HG03520 (cell line): ENCODE measurements around the gene ST6GALNAC6.

ENCODE experiments used
- ATAC-seq: cut with Tn5 transposase; IDR thresholded peaks from one replicate; pipeline ENCODE4 v1.9.1; 2021; ENCODE audit warnings: mild to moderate bottlenecking, moderate library complexity; ENCODE audit not compliant: unreplicated experiment

Gene ST6GALNAC6, protein sequence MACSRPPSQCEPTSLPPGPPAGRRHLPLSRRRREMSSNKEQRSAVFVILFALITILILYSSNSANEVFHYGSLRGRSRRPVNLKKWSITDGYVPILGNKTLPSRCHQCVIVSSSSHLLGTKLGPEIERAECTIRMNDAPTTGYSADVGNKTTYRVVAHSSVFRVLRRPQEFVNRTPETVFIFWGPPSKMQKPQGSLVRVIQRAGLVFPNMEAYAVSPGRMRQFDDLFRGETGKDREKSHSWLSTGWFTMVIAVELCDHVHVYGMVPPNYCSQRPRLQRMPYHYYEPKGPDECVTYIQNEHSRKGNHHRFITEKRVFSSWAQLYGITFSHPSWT

DNA sequence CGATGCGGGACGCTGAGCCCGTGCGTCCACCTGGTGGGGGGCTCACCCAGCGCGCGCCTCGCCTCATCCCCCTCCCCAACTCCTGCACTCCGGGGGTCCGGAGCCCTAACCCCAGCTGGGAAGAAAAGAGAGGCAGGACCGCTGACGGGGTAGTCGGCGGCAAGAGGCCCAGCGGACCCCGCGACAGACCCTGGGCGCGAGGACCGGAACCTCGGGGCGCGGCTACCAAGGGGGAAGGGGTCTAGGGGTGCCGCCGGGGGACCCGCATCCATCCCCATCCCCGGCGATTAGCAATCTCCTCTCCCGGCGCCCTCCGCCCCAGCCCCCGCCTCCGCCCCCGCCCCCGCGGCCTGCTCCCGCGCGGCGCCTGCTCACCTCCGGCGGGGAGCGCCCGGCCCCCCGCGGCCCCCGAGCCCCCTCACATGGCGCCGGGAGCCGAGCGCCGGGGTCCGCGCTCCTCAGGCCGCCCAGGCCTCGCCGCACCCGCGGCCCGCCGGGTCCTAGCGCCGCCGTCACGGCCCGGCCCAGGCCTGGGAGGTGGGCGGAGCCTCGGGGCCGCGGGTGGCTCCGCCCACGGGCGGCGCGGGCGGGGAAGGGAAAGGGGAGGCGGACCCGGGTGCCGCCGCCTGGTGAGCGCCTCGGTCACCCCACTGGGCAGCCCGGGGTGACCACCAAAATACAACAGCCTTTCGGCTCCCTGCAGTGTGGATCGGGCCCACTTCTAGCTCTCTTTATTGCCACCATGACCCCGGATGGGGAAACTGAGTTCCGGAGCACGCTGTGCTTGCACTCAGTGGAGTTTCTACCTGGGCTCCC lies at the start of gene ST6GALNAC6:
Gene ST6GALNAC6 (minus strand): TSS at position 476 of the 816 bp plus-strand sequence. CDS start 1,622 bp downstream, outside the sequence.
- peak; percentile 57 for ATAC-seq

DNA sequence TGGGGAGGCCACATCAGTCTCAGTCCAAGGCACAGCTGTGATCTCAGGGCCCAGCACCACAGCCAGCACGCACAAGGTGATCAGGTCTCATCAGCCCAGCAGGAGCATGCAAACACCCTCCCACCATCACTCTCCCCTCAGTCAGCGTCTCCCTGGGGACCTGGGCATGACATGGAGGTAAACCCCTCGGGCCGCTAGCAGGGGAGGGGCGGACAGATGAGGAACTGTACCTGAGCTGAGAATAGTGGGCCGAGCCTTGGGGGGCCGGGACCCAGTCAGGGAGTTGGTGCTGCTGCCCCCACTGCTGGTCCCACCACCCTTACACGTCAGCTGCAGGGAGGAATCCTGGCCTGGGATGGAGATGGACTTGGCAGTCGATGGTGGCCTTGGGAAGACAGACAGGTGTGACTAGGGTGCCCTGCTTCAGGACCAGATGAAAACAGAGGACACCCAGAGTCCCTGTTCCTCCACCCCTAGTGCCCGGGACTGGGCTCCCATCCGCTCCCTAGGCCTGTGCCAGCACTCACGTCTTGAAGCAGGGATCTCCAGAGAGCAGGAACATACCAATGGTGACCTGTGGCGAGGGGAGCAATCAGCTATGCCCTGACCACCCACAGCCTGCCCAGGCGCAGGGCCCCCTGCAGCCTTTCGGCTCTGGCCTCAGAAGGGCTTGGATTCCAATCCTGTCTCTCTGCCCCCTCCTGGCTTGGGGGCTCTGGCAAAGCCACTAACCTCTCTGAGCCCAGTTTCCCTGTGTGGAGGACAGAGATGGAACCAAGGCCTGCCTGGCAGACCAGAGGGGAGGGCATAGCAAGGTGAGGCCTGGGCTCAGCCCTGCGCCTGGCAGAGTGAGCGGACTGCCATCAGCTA lies 48.7 kb upstream of the ST6GALNAC6 start:
- ATAC-seq, result no peak

DNA sequence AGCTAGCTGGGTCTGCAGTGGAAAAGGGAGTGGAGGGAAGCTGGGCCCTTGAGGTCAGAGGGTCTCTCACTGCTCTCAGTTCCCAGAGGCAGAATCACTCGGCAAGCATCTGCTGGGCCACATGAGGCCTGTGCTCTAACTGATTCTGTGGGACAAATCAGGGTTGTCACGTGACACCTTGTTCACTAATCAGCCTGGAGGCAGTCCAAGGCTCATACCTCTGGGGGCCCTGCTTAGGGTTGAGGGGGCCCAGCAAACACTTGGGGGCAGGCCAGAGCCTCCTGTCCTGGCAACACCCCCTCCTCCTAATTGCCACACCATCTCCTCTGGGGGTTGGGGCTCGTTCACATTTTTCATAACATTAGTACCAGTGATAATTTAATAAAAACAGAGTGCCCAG lies 47.3 kb upstream of the ST6GALNAC6 start:
- ATAC-seq, result no peak

DNA sequence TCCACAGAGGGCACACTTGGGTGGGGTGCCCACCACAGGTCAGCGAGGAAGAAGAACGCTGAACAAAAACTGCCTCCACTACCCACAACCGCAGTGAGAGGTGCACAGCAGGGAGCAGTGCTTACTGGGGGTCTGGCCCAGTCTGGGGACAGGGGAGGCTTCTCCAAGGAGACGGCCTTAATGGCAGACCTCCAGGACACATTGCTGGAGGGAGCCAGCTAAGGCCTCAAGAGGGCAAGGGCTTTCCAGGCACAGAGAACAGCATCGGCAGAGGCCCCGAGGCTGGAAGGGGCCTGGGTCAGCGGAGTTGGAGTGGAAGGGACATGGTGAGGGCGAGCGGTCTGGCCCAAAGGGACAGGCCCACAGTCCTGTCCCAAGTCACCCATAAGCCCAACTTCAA lies 46.5 kb upstream of the ST6GALNAC6 start:
- ATAC-seq, result no peak

DNA sequence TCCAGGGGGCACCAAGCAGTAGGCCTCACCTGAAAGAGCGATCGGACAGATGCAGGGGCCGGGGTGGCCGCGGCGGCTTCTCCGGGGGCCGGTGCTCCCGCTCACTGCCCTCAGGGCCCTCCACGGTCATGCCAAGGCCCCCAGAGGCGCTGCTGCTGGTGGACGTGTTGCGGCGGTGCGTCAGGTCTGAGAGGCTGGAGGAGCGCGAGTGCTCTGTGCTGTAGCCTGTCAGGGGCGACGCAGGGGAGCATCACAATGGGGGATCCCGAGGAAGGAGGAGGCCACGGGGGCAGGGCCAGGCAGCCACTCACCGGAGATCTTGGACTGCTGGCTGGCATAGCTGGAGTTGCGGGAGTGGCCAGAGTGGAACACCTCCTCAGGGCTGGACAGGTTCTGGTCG lies 45.9 kb upstream of the ST6GALNAC6 start:
- ATAC-seq, result no peak

DNA sequence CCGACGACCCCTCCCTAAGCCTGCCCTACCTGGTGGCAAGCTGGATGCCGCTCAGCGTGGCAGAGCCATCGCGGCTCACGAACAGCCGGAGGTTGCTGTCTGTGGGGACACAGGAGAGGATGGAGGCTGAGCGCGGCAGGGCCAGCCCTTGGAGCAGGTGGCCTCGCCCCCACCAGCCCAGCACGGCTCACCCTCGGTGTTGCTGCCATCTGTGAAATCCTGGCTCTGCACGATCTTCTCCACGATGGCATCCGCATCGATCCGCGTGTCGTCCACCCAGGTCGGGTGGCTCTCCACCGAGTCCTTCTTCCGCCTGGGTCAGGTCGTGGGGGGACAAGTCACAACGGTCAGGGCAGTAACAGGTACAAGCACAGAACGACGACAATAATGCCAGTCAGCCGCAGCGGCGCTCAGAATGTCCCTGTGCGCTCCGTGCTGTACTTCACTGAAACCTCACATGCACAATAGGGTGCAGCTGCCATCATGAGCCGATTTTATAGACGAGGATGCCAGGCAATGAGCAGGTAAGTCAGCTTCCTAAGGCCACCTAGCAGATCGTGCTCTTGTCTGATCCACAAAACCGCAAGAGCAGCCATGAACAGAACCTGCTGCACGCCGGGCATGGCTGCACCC lies 45.3 kb upstream of the ST6GALNAC6 start:
- ATAC-seq, result no peak

DNA sequence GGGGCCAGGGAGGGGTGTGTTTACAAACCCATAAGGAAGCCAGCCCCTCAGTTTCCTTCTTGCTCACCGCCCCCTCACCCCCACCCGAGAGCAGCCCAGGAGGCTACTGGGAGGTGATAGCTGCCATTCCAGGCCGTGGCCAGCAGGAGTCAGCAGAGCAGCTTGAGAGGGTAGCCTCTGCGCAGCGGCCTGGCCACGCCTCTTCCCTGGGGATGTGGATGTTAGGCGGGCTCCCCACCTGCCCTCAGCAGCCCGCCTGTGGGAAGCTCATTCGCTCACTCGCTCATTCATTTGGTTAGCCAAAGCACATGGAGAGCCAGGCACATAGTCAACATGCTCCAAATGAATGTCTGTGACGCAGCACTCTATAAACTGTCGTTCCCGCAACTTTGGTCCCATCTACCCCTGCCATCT lies 44.3 kb upstream of the ST6GALNAC6 start:
- no peak for ATAC-seq

DNA sequence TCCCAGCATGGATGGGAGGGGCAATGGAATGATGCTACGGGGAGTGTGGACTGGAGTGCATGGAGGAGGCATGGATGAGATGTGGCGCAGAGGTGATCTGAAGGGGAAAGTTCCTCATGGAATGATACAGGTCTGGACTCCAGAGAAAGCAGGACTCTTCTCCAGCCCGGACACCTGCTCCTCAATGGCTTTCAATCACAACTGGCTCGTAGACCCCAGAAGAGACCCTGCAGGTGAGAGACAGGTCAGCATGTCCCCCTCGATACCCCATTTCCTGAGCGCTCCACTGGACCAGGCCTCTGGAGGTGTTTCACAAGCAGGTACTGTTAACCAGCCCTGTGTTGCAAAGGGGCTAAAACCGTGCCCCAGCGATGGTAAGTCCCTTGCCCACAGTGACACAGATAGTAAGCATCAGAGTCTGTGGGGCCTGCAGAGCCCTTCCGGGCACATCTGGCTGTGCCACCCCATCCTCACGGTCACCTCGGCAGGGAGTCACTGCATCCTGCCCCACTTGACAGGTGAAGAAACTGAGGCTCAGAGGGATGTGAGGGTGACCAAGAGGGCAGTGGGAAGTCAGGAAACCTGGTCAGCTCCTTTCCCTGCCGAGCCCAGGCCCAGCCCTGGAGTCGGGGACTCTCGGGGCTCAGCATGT lies 43.7 kb upstream of the ST6GALNAC6 start:
- no peak for ATAC-seq

DNA sequence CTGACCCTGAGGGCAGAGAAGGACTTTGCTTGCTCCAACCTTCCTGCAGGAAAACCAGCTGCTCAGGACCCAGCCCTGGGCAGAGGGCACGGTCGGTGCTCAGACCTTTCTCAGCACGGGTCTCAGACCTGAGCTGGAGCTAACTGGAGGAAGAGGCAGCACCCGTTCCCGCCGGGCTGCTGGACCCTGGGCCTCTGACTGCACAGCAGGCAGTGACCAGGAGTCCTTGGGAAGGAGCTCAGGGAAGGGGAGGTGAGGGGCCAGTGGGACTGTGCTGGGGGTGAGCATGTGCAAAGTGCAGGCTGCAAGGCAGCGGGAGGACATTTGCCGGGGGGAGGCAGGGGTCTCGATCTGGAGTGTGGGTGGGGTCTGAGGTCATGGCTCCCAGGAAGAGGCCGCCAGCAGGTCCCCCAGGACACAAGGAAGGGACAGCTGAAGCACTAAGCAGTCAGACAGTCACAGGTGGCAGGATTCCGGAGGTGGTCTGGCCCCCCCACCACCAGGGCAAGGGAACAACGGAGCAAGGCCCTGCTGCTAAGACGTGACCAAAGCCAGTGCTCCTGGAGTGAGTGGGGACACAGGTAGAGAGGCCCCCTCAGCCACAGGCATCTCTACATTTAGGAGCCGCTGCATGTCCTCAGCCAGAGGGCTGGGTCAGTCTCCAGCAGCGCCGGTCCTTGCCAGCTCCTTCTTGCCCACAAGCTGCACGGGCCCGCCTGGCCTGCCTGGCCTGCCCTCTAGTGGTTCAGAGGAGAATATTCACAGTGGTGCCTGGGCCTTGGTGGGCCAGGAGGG lies 43.0 kb upstream of the ST6GALNAC6 start:
- no peak for ATAC-seq

DNA sequence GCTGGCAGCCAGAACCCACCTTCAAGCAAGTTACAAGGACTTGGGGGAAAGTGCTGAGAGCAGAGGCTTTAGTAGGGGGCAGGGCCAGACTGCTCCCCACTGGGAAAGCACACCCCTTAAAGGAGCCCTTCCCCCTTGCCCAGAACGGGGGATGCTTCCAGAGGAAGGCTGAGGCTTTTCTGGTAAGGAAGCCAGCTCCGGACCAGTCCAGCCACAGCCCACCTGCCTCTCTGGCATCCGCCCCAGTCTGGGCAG lies 42.5 kb upstream of the ST6GALNAC6 start:
- ATAC-seq, result no peak

DNA sequence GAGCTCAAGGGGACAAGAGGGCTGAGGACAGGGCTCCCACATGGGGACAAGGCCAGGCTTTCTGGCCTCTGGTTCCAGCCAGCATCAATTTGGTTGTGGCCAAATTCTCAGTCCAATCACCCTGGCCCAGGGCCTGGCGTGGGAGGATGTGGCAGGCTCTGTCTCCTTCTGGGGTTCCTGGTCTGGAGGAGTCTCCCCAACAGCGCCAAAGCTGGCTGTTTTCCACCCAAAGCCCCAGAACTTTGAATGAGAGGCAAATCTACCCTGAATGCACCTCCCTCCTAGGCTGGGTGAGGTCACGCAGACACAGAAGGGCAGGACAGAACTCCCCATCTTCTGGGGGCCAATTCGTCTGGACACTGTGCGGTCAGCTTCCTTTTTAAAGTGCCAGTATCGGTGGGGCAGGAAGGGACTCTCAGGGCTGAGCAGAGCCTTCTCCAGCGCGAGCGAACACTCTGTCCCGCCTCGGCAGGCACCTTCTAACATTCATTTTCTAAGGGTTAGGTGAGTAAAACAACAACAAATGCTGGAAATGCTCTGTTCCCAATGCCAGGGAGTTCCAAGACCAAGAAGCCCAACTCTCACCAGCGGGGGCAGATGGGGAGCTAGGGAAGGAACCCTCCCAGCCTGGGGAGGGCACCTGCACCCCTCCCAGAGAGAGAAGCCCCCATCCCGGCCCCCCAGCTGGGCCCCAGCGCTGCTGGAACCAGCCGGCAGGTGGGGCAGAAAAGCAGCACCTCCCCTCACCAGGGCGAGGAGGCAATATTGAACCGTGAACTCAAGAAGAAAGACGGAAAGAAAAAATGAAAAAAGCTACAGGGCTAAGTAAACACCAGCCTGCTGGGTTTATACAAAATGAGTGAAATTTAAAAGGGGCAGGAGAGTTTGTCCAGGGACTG lies 41.9 kb upstream of the ST6GALNAC6 start:
- no peak for ATAC-seq

DNA sequence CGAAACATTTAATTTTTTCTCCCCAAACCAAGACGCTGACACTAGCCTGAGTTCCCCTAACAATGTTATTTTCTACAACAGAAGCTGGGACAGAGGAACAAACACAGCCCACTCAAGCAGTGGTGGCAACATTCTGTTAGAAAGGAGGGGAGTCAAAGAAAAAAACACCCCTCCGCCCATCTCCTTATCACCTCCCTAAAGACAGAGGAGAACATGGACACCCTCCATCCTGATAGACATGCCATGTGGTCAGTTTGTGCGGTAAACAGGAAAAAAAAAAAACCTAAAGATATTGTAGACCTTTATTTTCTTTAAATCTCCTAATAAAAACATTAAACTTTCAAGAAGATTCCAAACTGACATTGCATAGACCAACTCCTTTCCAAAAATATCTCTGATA lies 41.2 kb upstream of the ST6GALNAC6 start:
- no peak for ATAC-seq

DNA sequence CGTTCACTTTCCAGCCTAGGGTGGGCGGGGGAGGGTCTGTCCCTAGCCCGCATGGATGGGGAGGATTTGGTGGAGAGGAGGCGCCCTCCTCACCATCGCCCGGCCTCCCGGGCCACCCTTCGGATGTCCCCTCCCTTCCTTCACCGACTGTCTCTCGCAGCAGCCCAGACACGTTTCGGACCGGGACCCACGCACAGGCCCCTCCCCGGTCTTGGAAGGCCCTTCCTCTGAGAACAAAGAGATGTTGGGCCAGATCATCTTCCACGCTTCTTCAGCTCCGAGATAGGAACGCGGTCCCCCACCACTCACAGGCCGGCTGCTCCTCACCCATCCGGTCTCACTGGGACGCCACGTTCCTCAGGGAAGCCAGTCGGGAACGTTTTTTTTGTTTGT lies 38.9 kb upstream of the ST6GALNAC6 start:
- ATAC-seq, result no peak

DNA sequence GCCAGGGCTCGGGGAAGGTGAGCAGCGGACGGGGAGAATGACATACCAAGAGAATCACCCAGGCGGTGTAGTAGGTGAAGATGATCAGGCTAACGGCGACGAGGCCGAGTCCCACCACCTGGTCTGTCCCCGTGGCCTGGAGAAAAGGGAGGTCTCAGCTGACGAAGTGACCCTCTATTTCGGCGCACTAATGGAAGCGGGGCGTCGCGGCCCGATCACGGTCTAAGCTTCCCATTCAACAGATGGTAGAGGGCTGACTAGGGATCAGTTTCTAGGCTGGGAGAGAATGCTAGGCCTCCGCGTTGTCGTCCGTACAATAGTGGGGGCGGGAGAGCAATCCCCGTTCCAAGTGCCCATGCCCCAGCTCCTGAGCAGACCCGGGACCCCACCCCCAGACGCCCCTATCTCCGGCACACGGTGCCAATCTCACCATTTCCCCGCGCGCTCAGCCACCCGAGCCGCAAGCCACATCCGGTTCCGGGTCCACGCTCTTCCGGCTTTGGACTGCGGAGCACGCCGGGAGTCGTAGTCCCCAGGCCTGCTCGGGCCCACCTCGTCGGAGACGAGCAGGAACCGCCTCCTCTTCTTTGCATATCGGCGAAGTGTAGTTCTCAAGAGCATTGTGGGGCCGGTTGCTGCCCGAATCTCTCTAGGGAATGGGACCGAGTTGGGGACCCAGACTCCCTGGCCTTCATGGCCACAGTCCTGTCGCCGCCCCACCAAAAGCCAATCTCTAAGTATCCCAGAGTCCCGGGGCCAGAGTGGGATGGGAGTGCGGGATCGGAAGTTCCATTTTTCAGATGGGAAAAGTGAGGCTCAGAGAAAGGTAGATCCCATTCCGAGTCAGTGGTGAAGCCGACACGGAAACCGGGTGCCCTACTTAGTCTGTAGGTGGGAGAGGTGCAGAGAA lies 38.2 kb upstream of the ST6GALNAC6 start, which contains the start of gene DPM2:
Gene DPM2 (minus strand): TSS at position 467 of the 910 bp plus-strand sequence. CDS start 34 bp downstream, at position 433.
- ATAC-seq, result peak; percentile 80

DNA sequence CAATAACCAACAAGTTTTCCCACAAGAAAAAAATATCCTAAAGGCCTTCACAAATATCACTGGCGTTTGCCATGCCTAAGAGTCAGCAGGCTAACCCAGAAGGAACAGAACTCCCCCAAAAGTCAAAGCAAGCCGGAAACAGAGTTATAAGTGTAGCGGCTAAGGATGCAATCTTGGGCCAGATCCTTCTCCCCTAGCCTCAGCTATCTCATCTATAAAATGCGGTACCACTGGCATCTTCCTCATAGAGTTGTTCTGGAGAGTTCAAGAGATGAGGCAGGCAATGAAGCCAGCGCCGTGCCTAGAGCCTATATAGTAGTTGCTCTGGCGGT lies 37.6 kb upstream of the ST6GALNAC6 start:
- ATAC-seq, result no peak

DNA sequence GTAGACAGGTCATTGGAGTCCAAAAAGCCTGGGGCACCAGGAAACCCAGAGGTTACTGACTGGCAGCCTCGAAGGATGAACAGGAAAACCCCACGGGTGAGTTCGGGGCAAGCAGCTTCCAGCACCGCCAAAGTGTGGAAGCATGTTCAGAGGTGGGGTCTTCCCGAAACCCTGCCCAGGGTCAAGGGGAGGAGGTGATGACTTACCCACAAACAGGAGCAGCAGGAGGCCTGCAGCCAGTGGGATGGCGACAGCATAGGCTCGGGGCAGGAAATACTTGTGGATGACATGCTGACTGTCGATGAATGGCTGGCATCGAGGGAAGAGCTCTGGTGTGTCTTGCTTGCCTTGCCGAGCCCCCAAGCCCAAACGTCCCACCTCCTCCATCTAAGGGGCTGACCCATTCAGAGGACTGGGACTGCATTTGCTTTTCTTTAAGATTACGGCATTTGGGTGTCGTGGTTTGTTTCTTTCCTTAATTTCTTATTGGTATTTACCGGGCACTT lies 37.0 kb upstream of the ST6GALNAC6 start:
- no peak for ATAC-seq

DNA sequence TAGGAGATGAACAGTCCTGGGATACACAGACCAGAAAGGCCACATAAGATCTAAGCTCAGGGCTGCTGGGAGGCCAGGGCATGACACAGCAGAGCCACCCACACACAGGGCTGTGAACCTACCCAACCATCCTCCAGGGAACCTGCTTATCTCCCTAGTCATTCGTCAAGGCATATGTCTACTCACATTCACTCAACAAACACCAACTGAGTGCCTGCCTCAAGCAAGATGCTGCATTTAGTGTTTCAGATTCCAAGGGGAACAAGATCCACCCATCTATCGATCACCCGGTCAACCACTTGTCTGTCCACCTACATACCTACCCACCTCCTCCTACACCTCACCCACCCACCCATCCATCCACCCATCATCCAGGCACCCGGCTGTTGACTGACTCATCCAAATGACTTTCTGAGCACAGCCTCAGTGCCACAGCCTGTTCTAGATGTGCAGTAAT lies 36.4 kb upstream of the ST6GALNAC6 start:
- ATAC-seq, result no peak
